HG02763 (cell line): ENCODE results near the gene ARID5B.

Experiments
- ATAC-seq: cut with Tn5 transposase; IDR thresholded peaks from one replicate; pipeline ENCODE4 v1.9.1; 2021; ENCODE audit warnings: mild to moderate bottlenecking, moderate library complexity; ENCODE audit not compliant: unreplicated experiment

The ARID5B gene

DNA sequence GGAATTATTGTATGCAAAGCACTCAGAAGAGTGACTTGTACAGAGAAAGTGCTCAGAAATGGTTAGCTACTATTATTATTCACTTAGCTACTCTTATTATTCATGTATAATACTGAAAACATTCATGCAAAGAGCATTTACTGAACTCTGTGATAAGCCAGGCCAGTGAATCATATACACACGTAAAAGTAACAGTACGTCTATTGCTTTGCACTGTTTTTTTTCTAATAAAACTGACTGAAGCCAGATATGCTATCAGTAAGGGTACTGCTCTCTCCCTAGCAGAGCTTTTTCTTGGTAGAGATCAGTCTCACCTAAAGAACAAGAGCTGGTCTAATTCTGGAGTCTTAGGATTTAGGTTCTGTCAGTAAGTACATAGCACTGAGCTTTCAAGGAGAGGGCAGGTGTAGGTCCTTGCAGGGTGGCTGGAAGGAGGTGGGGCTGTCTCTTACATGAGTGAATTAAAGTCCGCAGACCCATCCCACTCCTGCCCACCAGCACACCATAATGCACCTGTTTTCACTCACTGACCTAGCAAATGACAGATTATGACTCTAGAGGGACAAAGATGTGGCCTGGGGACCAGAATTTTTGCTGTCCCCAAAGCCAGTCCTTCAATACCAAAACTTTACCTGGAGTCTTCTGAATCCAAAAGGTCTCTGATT, 145.9 kb downstream of the ARID5B start:
- ATAC-seq = no peak

- no peak for ATAC-seq
Measured at GRCh38 chr10:62047960-62048383, 146.5 kb downstream of the ARID5B start.

DNA sequence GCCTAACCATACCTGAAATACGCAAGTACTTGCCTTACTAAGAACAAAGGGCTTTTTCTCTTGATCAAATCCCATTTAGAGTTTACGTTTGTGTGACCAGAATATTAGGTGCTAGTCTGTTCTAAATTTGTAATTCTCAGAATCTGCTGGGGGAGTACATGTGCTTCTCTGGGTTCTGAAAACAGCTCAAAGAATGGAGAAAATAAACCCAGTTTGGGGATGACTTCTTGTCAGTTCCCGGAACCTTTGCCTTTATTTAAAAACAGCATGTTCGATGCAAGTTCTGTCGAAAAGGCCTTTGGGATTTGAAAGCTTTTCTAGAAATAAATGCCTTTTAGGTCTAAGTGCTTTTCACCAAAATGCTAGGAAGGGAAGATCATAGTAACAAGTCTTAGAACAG, 147.0 kb downstream of the ARID5B start:
- no peak for ATAC-seq

- no peak for ATAC-seq
Measured at GRCh38 chr10:62048919-62049623, 147.6 kb downstream of the ARID5B start.

DNA sequence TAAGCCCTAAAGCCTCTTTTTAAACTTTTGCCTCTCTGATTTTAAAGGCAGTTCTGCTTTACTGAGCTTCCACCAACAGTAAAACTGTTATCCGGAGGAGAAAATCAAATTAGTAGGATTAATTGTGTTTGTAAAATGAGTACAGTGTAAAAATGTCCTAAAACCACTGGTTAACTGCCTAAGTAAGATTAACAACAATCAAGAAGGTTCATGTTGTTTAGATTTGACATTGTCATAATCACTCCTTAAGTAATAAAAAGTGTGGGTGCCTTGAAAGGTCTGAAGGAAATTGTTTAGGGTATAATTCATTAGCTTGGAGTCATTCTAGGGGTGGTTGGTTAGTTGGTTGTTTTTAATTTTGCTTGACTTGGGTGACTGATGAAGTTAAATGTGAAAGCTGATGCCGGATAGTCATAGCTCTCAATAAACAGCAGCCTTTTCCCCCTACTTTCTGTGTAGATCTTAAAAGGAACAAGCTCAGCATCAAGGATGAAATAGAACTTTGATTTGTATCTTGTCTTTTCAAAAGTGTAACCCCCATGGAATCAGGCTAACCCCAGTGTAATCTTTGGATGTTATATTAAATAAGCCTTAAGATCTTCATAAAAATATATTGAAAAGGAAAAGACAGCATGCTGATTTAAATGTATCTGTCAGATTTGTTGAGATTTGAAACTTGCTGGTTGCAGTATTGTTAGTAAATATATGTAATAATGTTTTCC, 148.3 kb downstream of the ARID5B start:
- no peak for ATAC-seq

DNA sequence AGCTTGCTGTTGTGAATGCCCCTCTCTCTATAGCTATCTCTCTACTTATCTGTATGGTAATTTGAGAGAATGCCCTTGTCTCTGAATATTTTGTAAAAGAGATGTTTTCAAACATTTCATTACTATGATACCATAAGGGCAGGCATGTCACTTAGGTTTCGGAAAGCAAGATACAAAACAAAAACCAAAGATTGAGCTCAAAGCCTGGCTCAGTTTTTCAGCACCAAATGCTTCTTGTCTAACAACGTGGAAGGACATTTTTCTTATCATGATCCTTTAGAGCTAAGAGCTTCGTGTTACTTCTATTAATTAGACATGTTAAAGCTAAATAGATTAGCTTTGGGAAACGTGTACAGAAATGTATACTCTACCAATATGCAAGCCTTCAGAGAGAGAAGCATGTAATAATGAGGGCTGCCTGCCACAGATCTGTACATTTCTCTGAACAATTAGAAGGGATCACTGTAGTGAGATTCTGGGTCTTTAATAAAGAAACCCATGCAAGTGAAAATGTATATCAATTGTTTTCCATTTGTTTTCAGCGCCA, 148.9 kb downstream of the ARID5B start:
- ATAC-seq = no peak

GRCh38 chr10:62050893-62051433, 149.5 kb downstream of the ARID5B start:
- peak; percentile 44 for ATAC-seq

DNA sequence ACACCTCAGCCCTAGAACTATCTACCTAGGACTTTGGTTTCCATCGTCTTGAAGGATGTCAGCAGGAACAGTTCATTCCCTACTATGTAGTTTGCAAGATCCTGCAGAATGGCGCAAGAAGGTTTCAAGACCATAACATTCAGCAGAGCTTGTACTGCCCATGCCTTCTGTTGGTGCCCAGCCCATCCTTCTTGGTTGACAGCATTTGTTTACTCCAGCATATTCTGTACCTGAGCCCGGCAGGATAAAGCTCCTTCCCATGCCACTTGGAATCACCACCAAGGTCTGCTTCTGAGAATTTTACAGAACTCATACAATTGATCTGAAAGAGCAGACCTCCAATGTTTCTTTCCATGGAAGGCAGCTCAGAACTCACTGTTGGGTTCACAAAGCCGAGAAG, 150.8 kb downstream of the ARID5B start:
- no peak for ATAC-seq

- ATAC-seq = no peak
Measured at GRCh38 chr10:62053860-62054259, 152.4 kb downstream of the ARID5B start.

DNA sequence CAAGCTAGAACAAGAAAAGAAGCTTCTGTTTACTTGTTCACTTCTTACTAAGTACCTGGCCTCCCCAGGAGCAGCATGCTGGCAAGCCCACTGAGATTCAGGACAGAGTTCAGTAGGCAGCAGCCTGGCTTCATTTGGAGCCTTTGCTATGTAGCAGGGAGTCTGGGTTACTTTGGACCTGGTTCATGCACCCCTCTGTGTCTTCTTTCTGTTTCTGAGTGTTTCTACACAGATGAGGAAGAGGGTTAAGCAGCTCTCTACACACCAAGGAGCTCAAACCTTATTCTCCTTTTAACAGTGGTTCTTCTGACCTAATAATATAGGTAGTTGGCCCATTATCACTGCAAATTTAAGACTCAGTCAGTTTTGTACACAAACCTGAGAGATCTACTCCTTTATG, 152.9 kb downstream of the ARID5B start:
- peak; percentile 33 for ATAC-seq

DNA sequence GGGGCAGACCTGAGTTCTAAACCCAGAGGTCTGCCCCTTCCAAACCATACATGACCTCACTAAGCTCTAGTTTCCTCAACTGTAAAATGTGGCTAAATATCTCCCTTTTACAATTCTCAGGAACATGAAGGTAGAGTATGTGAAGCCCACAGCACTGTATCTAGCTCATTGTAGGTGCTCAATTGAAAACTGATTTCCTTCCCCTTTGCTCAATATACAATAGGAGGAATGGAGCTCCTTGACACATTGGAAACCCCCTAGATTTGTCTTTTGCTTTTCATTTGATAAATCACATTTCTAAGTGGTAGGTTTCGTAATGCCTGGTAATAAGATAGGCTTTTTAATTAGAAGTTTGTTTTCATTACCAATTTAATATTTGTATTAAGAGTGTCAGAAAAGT, 153.3 kb downstream of the ARID5B start:
- ATAC-seq = no peak

DNA sequence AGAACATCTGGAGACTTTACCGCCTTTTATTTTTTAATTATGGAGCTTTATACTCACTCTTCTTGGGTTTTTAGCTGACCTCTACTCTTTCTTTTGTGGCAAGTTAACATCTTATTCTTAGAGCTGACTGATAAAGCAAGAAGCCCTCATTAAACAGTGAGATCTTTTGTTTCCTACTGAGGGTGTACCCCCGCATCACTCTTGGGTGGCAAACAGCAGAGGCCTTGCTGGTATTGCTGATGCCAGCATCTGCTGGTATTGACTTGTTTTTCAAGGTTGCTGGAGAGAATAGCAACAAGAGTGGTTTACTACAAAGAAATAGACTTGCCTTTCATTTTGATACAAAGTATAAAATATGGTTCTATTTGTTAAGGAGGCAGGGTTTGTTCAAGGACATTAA, 154.7 kb downstream of the ARID5B start:
- ATAC-seq = no peak

GRCh38 chr10:62056698-62057097, 155.2 kb downstream of the ARID5B start:
- no peak for ATAC-seq

GRCh38 chr10:62057359-62057758, 155.9 kb downstream of the ARID5B start:
- ATAC-seq = no peak

DNA sequence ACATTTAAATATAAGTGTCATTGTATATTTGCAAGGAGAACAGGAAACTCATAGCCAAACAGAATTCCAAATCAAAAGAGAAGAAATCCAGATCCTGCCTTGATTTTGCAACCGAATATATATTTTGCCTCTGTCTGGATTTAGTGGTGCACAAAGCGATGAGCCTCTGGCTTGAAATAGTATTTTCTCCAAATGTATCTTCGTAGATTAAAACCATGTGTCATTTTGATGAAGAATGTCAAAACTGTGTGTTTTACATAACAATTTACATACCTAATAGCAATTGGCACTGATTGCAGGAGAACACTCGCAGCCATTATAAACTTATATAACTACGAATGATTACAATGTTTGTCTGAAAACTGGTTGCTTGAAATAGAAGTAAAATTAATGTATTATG, 156.4 kb downstream of the ARID5B start:
- no peak for ATAC-seq

- no peak for ATAC-seq
Measured at GRCh38 chr10:62058476-62058875, 157.0 kb downstream of the ARID5B start.

- ATAC-seq = no peak
Measured at GRCh38 chr10:62058896-62059216, 157.4 kb downstream of the ARID5B start.

- no peak for ATAC-seq
Measured at GRCh38 chr10:62059217-62059920, 157.9 kb downstream of the ARID5B start.

GRCh38 chr10:62062028-62062427, 160.5 kb downstream of the ARID5B start:
- no peak for ATAC-seq

DNA sequence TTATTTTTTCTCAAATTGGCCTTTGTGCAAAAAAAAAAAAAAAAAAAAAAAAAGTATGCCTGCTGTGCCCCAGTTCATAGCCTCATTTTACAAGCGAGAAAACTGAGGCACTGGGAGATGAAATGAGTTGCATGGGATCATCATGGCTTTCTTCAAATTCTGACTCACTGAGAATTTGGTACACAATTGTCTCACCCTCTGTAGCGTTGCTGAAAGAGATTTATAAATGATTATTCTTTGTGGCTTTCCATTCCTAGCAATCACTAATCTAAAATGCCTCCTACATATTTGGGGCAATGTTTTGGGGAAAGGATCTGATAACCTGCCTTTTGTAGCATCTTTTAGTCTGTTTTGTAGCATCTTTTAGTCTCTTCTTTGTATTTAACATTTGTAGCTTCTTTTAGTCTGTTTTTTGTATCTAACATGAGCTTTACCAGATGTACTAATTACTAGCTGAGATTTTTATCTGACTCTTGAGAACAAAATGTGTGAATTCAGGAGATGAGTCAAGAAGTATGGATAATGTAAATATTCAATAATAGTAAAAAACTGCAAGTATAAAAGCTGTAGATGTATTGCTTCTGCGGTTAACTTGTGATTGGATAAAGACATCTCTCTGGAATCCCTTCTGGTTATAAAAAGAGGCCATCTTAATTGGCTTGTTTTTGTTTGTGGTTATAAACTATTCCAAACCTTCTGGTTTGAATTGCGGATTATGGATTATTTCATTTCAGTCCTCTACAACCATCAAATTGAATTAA, 161.4 kb downstream of the ARID5B start:
- no peak for ATAC-seq
